NCI-H345 (cell line): Measurements from ENCODE around the gene EGFL7.
"Not testable (repeated sequence)": the region's sequence is repeated elsewhere in the genome, so short reads cannot be mapped to it uniquely, and the experiment has no call there.

Experiments
- DNase-seq: peaks from one replicate; lab custom pipeline; 2025; lab: John Stamatoyannopoulos, UW

Gene EGFL7

DNA sequence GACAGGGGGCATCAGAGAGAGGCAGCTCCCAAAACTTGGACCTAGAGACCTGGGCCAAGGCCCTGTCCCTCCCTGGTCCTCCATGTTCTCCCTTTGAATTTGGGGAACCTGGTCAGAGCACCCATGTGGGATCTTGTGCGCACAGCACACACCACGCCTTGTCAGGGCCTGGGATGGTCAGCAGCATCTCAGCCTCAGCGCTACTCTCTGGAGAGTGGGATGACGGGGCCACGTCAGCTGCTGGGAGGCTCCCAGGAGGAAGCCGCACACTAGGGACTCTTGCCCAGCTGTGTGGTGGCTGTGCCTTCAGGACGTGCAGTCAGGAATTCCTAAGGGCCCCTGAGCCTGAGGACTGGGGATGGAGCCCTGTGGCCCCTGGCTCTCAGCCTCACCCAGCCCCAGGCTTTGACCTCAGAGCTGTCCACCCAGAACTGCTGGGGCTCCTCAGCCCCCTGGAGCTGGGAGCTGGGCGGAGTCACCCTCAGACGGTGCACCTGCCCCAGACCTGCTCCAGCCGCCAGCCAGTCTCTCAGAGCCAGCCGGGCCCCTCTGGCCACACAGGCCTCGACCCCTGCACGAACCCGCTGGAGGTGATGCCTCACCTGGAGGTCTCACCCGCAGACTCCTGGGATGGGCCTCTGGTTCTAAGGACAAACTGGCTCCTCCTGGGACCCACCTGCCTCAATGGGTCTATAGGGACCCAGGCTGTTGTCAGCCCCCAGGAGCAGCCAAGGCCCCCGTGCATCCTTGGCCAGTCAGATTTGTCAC lies 38.3 kb upstream of the EGFL7 start:
- DNase-seq = no peak

DNA sequence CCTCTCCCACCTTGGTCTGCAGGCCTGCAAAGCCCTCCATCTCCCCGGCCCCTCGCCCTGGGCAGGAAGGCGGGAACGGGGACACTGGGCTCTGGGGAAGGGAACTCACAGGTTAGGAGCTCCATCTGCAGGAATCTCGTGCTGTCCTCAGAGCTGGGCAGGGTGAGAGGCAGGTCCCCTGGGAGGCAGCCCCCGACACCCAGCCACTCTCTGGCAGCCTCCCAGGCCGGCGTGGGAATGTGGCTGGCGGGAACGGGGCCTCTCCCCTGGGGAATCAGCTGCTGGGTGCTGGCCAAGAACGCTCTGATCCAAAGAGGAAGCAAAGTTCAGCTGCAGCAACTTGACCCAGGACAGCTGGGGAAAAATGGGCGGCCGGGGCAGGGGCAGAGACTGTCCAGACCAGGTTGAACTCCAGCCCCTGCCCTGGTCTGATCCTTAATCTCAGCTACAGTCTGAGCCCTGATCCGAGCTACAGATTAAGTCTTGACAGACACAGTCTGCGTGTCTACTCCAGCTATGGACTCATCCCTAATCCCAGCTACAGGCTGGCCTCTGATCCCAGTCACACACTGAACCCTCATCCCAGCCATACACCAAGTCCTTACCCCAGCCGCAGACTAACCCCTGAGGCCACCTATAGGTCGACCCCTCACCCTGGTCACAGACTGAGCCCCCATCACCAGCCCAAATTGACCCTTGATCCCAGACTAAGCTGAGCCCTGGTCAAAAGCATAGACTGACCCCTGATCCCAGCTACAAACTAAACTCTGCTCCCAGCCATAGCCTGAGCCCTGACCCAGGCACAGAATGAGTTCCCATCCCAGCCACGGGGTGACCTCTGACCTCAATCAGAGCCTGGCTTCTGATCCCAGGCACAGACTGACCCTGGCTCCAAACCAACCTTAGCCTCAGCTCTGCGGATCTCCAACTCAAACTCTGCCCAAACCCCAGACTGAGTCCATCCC lies 37.3 kb upstream of the EGFL7 start:
- DNase-seq = peak; percentile 24

DNA sequence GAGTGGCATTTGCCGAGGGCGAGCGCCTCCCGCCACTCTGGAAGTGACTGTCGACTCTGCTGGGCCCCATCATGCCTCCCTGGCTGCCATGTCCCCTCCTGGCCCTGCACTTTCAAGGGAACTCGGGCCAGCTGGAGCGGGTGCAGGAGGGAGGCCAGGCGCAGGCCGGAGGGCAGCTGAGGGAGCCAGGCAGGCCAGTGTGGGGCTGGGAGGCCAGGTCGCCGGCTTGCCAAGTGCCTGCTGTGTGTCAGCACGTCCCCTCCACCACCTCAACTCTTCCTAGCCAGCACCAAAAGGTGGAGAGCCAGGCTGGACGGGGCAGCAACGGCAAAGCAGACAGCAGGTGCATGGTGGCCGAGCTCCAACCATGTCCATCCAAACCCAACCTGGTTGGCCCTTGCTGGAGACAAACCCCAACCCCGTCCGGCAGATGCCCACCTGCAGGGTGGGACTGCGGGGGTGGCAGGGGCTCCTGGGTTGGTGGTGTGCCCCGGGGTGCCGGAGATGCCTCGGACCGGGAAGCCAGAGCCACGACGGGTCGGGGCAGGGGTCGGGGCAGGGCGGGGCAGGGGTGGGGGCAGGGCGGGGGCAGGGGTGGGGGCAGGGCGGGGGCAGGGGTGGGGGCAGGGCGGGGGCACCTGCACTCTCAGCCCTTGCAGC lies 36.5 kb upstream of the EGFL7 start:
- DNase-seq = no peak

DNA sequence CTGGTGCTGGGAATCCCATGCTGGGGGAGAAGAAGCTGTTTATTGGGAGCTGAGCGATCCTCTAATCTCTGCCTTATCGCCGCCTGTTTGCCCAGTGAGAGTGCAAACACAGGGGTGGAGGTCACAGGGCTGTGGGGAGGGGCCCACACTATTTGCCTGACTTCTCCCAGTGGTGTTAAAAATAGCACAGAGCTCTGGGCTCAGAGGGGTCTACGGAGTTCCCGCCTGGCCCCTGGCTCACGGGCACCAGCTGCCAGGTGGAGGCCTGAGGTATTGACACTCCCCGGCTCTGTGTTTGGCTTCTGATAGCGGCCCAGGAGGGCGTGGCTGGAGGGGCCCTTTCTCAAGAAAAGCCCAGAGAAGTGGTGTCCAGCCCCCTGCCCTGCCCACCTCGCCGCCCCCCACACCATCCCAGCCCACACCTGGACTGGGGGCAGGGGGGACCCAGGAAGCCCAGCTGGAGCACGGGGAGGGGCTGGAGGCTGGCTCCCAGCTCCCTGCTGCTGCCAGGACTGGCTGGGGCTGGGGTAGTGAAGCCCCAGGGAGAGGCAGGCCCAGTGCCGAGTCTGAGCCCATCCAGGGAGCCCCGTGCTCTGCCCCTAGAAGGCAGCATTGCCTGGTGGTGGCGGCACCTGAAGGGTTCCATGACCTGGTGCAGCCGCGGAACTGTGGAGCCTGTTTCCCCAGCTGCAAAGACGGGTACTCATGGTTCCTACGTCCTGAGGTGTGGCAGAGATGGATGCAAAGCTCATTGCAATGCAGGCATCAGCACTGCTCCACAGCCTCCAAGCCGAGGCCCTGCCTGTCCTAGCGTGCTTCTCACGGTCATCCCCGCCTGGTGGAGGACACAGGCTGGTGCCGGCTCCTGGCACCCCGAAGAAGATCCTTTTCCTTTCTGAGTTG lies 35.7 kb upstream of the EGFL7 start:
- peak; percentile 22 for DNase-seq

DNA sequence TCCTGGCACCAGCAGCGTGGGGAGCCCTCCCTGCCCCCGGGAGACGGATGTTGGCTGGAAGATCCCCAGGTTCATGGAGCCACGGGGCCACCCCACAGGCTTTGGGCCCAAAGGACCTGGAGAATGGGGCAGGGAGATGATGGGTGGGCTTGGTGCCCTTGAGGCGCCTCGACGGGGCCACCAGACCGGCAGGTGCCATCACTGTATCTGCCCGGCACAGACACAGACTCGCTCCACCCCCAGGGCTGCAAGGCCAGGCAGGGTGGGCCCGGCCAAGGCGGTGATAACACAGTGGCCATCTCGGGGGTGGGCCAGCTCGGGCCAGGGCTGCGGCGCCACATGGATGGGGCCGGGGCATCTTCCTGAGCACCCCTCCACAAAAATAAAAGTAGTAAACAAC lies 35.0 kb upstream of the EGFL7 start:
- no peak for DNase-seq

DNA sequence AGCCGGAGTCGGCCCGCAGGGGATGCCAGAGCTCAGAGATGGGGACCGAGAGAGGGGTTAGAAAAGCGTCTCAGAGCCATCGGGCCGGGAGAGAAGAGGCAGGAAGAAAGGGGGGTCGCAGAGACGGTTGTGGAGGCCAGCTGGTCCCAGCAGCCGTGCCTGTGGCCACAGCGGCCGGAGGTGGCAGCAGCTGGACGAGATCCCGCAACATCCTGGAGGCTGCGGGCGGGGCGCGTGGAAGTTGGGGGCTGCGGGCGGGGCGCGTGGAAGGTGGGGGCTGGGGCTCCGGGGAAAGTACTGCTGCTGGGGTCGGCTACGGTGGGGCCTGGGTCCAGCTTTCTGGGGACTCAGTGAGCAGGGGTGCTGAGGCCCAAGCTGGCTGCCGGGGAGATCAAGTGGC lies 34.4 kb upstream of the EGFL7 start:
- no peak for DNase-seq

DNA sequence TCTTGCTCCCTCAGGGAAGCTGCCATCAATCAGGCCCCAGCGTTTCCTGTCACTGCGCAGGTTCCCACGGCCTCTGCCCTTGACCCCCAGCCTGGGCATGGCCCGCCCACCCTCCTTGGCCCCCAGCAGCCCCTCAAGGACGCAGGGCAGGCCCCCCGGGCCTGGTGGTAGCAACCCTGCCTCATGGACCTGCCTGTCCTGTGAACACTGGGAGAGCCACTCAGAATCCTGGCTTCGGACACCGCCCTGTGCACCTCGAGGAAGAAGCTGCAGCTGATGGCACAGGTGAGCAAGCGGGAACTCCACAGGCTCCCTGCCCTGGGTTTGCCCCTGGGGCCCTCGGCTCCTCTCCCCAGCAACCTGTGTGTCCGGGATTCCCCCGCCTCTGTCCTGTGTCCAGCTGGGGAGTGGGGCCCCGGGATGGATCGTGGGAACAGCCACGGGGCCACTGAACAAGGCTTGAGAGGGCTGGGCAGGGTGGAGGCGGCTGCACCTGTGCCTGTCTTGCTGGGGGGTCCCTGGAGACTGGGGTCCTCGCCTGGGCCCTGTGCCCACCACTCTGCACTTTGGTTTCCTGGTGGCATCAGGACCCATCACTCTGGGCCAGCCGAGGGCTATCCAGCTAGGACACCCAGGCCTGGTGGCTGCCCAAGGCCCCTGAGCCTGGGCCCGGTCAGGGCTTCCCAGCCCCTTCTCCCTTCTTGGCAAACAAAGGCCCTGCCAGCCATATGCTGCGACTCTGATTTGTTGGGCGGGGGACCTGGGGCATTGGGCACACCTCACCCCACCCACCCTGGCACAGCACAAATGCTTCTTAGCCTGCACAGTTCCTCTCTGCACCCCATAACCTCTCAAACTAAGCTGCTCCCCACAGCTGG lies 33.5 kb upstream of the EGFL7 start:
- no peak for DNase-seq

DNA sequence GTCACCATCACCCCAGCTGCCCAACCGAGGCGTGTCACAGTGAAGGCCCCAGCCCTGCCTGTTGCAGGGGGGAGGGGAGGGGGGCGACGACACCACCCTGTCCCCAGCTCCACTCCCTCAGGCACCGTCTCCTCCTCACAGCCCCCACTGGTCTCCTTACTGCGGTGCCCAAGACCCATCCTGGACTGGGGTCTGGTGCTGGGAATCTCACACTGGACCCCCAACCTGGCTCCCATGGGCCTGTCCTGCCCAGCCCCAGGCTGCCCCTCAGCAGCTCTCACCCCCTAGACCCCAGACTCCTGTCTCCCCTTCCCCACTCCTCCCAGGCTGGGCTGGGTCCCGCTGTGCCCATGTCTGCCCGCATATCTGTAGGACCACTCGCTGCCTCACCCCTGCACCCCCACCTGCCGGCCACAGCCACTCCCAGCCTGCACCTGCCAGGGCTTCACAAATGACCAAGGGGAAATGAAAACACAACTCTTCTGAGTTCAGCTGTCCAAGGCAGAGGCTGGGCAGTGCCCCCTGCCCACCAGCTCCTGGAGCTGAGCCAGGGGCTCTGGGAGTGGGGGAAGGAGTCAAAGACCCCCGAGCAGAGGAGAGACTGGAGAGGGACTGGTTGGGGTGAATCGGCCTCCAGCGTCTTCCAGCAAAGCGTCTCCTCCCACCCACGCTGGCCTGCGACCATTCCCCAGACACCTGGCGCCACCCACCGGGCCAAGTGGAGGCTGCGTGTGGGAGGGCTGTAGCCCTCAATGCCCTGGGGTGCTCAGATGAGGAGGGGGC lies 32.6 kb upstream of the EGFL7 start:
- DNase-seq = peak; percentile 50

DNA sequence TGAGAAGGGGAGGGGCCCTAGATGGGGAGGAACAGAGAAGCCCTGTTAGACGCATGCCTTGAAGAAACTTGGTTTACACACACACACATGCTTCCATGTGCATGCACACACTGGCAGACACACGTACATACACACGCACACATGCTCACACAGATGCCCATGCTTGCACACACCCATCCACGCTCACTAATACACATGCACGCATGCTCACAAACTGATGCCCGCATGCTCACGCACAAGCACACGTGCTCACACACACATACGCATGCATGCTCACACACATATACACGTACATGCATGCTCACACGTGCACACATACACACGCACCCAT lies 32.1 kb upstream of the EGFL7 start:
- no peak for DNase-seq

DNA sequence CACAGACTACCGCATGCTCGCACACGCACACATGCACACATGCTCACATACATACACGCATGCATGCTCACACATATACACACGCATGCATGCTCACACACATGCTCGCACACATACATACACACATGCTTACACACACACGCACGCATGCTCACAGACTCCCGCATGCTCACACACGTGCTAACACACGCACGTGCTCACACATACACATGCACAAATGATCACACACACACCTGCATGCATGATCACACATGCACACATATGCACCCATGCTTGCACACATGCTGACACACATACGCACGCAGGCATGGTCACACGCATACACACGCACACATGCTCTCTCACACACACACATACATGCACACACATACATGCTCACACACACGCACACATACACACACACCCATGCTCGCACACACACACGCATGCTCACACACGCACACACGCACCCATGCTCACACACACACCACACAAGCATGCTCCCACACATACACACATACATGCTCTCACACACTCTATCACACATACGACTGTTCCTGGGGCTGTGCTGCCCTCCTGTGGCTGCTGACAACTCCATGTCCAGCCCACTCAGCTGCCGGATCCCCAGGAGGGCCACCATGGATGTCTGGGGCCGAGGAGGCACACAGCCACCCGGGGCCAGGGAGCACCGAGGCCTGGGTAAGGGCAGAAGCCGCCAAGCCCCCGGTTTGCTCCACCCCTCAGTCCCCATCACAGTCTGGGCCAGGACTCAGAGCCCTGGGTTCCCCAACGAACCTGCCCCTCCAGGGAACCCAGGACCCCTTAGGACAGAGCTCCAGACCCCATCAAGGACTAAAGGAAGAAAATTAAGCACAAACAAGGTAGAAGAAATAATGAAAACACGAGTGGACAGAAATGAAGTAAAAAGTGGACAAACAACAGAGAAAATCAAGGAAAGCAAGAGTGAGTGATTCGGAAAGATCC lies 31.4 kb upstream of the EGFL7 start:
- peak; percentile 76 for DNase-seq

DNA sequence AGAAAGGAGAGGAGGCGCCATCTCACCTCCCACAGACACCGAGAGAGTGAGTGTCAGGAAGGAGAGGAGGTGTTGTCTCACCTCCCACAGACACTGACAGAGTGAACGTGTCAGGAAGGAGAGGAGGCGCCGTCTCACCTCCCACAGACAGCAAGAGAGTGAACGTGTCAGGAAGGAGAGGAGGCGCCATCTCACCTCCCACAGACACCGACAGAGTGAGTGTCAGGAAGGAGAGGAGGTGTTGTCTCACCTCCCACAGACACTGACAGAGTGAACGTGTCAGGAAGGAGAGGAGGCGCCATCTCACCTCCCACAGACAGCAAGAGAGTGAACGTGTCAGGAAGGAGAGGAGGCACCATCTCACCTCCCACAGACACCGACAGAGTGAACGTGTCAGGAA lies 30.6 kb upstream of the EGFL7 start:
- not testable (repeated sequence) for DNase-seq

DNA sequence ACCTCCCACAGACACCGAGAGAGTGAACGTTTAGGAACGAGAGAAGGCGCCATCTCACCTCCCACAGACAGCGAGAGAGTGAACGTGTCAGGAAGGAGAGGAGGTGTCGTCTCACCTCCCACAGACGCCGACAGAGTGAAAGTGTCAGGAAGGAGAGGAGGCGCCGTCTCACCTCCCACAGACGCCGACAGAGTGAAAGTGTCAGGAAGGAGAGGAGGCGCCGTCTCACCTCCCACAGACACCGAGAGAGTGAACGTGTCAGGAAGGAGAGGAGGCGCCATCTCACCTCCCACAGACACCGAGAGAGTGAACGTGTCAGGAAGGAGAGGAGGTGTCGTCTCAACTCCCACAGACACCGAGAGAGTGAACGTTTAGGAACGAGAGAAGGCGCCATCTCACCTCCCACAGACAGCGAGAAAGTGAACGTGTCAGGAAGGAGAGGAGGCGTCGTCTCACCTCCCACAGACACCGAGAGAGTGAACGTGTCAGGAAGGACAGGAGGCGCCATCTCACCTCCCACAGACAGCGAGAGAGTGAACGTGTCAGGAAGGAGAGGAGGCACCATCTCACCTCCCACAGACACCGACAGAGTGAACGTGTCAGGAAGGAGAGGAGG lies 30.1 kb upstream of the EGFL7 start:
- DNase-seq = not testable (repeated sequence)

DNA sequence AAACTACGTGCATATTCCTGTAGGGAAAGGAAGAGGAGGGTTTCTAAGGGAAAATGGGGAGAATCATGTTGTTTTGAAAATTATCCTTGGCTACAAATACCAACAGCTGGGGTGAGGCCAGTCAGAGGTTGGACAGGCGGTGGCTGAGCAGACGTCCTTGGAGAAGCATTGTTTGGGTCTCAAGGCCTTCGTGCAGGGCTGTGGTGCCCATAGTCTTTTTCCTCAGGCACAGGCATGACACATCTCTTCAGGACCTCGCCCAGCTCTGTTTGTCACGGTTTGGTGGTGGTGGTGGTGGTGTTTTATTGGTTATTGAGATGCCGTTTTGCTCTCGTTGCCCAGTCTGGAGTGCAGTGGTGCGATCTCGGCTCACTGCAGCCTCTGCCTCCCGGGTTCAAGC lies 27.8 kb upstream of the EGFL7 start:
- DNase-seq = no peak

DNA sequence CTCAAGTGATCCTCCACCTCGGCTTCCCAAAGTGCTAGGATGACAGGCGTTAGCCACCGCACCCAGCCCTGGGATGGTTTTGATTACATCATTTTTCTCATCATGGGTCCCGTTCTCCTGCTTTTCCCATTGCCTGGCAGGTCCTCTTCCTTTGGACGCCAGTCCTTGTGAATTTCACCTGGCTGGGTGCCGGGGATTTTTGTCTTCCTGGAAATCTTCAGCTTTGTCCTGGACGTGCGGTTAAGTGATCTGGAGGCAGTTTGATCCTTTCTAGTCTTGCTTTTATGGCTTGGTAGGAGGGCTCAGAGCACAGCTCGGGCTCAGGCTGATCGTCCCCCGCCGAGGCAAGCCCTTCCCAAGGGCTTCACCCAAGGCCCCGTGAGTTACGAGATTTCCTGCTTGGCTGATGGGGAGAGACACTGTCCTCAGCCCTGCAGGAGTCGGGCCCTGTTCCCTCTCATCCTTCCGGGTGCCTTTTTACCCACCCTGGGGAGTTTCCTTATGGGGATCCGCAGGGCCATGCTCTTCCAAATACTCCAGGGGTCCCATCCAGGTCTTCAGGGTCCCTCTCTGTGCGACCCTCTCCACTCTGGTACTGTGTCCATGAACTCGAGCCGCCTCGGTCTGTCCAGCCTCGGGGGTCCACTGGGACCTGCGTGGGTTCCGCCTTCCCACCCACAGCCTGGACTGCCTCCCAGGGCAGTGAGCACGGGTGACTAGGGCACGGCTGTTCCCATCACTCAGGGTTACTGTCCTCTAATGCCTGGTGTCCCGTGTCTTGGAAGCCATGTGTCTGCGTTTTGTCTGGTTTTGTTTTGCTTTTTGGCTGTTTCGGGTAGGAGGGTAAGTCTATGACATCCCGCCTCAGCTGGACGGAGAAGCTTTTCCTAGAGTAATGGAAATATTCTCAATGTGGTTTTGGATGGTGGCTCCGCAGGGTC lies 22.3 kb upstream of the EGFL7 start:
- DNase-seq = no peak

DNA sequence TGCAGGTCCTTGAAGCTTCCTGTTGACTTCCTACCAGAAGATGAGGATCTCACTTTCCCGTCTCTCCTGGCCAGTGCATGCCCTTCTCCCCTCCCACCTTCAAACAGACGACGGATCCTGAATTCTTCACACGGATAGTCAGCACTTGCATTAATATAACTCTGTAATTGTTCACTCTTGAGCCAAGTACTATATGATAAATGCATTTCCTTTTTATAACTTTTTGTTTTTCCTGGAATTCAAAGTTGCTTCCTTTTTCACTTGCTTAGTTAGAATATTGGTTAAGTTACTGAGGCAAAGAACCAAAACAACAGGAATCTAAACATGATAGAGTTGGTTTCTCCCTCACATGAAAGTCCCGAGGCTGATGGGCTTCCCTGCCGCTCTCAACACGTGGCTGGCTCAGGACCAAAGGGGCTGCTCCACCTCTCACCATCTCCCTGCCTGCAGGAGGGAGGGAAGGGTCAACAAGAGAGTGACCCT lies 20.2 kb upstream of the EGFL7 start:
- no peak for DNase-seq

DNA sequence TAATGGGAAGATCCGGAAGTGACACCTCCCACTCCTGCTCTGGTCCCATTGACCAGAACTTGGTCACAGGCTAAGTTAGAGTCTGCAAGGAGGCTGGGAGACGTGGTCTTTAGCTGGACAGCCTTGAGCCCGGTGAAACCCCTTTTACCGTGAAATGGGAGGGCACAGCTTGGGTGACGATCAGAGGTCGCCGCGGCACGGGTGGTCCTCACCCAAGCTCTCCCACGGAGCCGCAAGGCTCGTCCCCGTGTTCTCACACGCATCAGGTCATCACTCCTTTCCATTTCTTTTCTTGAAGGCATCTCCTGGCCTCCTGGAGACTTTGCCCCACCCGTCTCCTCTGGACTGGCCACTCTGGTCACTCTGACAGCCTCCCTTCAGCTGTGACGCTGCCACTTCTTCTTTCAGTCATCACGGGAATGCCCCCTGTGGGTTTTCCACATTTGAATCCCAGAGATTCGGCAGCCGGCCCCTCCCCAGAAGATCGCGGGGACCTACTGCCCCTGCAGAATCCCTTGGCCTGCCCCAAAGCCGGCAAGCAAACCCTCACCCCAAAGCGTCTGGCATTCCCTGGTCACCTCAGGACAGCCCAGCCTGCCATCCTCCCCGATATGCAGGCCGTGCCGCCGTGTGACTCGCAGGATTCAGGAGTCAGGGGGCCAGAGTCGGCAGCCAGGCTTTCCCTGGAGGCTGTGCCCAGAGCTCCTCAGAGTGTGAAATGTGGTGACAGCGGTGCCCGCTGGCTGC lies 18.9 kb upstream of the EGFL7 start:
- DNase-seq = no peak

DNA sequence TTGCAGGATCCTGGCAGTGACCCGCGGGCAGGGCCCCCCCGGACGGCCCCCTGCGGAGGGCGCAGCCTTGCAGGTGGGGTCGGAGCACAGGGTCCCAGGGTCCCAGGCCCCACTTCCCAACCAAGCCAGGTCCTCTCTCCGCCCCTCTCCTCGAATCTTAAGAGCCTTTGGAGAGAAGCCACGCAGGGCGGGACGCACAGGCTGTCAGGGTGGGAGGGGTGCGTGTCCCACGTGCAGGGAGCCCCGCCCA lies 18.4 kb upstream of the EGFL7 start:
- no peak for DNase-seq
